Ectodermal cell (in vitro differentiated cells): ENCODE results near the gene CCT3.
"Not testable (repeated sequence)": the region's sequence is repeated elsewhere in the genome, so short reads cannot be mapped to it uniquely, and the experiment has no call there.

Source experiments
- H3K27ac ChIP-seq: 2 replicates; pipeline ENCODE4 v1.7.0; 2013; ENCODE audit warnings: mild to moderate bottlenecking, low read depth, low read length; ENCODE audit not compliant: insufficient read depth, poor library complexity, severe bottlenecking
- H3K27me3 ChIP-seq: 2 replicates; pipeline ENCODE4 v1.7.0; 2013; ENCODE audit warnings: mild to moderate bottlenecking, low read length; ENCODE audit not compliant: insufficient read depth, control insufficient read depth, poor library complexity, severe bottlenecking
- H3K36me3 ChIP-seq: one replicate; pipeline ENCODE4 v1.7.0; 2013; ENCODE audit warnings: low read length; ENCODE audit not compliant: control insufficient read depth, insufficient read depth
- H3K4me1 ChIP-seq: one replicate; pipeline ENCODE4 v1.7.0; 2013; ENCODE audit warnings: low read length; ENCODE audit not compliant: control insufficient read depth, insufficient read depth
- H3K4me3 ChIP-seq: 2 replicates; pipeline ENCODE4 v1.7.0; 2013; ENCODE audit warnings: low read depth, low read length, control low read depth; ENCODE audit not compliant: insufficient read depth
- H3K9me3 ChIP-seq: 2 replicates; pipeline ENCODE4 v1.7.0; 2013; ENCODE audit warnings: mild to moderate bottlenecking, low read length, moderate library complexity; ENCODE audit not compliant: control insufficient read depth
- WGBS, 2 experiments: methylation state at CpG; one replicate each; pipeline ENCODE4 v1.1.7; 2013; ENCODE audit warnings: missing lambda C conversion rate in 2 of 2; 5-methylcytosine and 5-hydroxymethylcytosine counted together

The CCT3 gene

GRCh38 chr1:156336242-156336641 lies 1.9 kb downstream of the CCT3 start:
- Histone ChIP-seq H3K27ac (no peak overlapping the region), H3K4me3 (peak overlapping the region; percentile 78), H3K36me3 (peaks cover 26% of the 10 kb centered on the region)

GRCh38 chr1:156323179-156323578 lies 14.9 kb downstream of the CCT3 start:
- peaks cover 62% of the 10 kb centered on the region for H3K36me3 ChIP-seq
- H3K27ac ChIP-seq, H3K27me3 ChIP-seq, H3K4me3 ChIP-seq, H3K9me3 ChIP-seq, H3K4me1 ChIP-seq: not testable (repeated sequence)
- 96 to 97% methylated on average over 8 to 9 of the region's 9 CpGs for WGBS, 2 experiments

More at GRCh38 chr1:156336242-156336641, 1.9 kb downstream of the CCT3 start:
- peaks cover 9% of the 10 kb centered on the region for H3K4me1 ChIP-seq
- WGBS, 2 experiments: 85 to 93% methylated on average over 3 to 4 of the region's 4 CpGs
- H3K9me3 ChIP-seq: no peaks in the 10 kb centered on the region
- H3K27me3 ChIP-seq: no peaks in the 10 kb centered on the region

- WGBS, 2 experiments: 94 to 95% methylated on average over 3 of the region's 3 CpGs
- H3K27ac ChIP-seq: no peak overlapping the region
- no peaks in the 10 kb centered on the region for H3K27me3 ChIP-seq
- peaks cover 86% of the 10 kb centered on the region for H3K36me3 ChIP-seq
- no peaks in the 10 kb centered on the region for H3K4me1 ChIP-seq
- H3K9me3 ChIP-seq: no peaks in the 10 kb centered on the region
- no peak overlapping the region for H3K4me3 ChIP-seq
These were observed 17.5 kb downstream of the CCT3 start for GRCh38 chr1:156320560-156320959.

GRCh38 chr1:156319664-156320063 lies 18.4 kb downstream of the CCT3 start:
- Histone ChIP-seq H3K4me1 (no peaks in the 10 kb centered on the region), H3K36me3 (peaks cover 83% of the 10 kb centered on the region)
- WGBS, 2 experiments: 100% methylated on average over 1 of the region's 1 CpG; no CpG with 5 or more reads in 1 of the 2 experiments

GRCh38 chr1:156316909-156317308 lies 21.2 kb downstream of the CCT3 start:
- no peaks in the 10 kb centered on the region for H3K4me1 ChIP-seq
- 94% methylated on average over 7 of the region's 7 CpGs for WGBS, 2 experiments
- H3K36me3 ChIP-seq: peaks cover 80% of the 10 kb centered on the region

More at GRCh38 chr1:156319664-156320063, 18.4 kb downstream of the CCT3 start:
- H3K27me3 ChIP-seq: no peaks in the 10 kb centered on the region
- no peak overlapping the region for H3K4me3 ChIP-seq
- no peak overlapping the region for H3K27ac ChIP-seq
- H3K9me3 ChIP-seq: no peaks in the 10 kb centered on the region

GRCh38 chr1:156310962-156311361 lies 27.1 kb downstream of the CCT3 start:
- WGBS, 2 experiments: 94 to 96% methylated on average over 6 of the region's 6 CpGs

More at GRCh38 chr1:156316909-156317308, 21.2 kb downstream of the CCT3 start:
- Histone ChIP-seq H3K27ac (no peak overlapping the region), H3K9me3 (no peaks in the 10 kb centered on the region), H3K27me3 (no peaks in the 10 kb centered on the region), H3K4me3 (no peak overlapping the region)

GRCh38 chr1:156308078-156308477 lies 30.0 kb downstream of the CCT3 start:
- no peak overlapping the region for H3K4me3 ChIP-seq
- no peaks in the 10 kb centered on the region for H3K9me3 ChIP-seq
- peaks cover 50% of the 10 kb centered on the region for H3K36me3 ChIP-seq
- H3K27me3 ChIP-seq: no peaks in the 10 kb centered on the region
- H3K4me1 ChIP-seq: no peaks in the 10 kb centered on the region
- no peak overlapping the region for H3K27ac ChIP-seq

More at GRCh38 chr1:156310962-156311361, 27.1 kb downstream of the CCT3 start:
- H3K27ac ChIP-seq: no peak overlapping the region
- H3K36me3 ChIP-seq: peaks cover 65% of the 10 kb centered on the region
- no peaks in the 10 kb centered on the region for H3K4me1 ChIP-seq
- no peaks in the 10 kb centered on the region for H3K27me3 ChIP-seq
- no peak overlapping the region for H3K4me3 ChIP-seq
- H3K9me3 ChIP-seq: no peaks in the 10 kb centered on the region

- 96 to 98% methylated on average over 2 of the region's 2 CpGs for WGBS, 2 experiments
- Histone ChIP-seq H3K36me3 (peaks cover 27% of the 10 kb centered on the region), H3K27me3 (no peaks in the 10 kb centered on the region), H3K4me1 (no peaks in the 10 kb centered on the region), H3K4me3 (no peak overlapping the region), H3K9me3 (no peaks in the 10 kb centered on the region), H3K27ac (no peak overlapping the region)
These were observed 32.9 kb downstream of the CCT3 start for GRCh38 chr1:156305215-156305614.

- WGBS, 2 experiments: 94 to 96% methylated on average over 3 to 4 of the region's 4 CpGs
- Histone ChIP-seq H3K36me3 (peaks cover 7% of the 10 kb centered on the region), H3K4me1 (no peaks in the 10 kb centered on the region), H3K27me3 (no peaks in the 10 kb centered on the region), H3K27ac (no peak overlapping the region), H3K9me3 (no peaks in the 10 kb centered on the region), H3K4me3 (no peak overlapping the region)
These were observed 34.9 kb downstream of the CCT3 start for GRCh38 chr1:156303241-156303640.

GRCh38 chr1:156298852-156299357 lies 39.2 kb downstream of the CCT3 start, which contains the start of gene VHLL:
TSS of gene VHLL (minus strand) at chr1:156299307. CDS start at chr1:156299189, 118 bp downstream.
- H3K36me3 ChIP-seq: no peaks in the 10 kb centered on the region
- H3K9me3 ChIP-seq: no peaks in the 10 kb centered on the region
- H3K27ac ChIP-seq: no peak within 1 kb of the TSS
- 92 to 93% methylated on average over 19 of the region's 19 CpGs for WGBS, 2 experiments
- H3K4me1 ChIP-seq: peaks cover 7% of the 10 kb centered on the region
- H3K4me3 ChIP-seq: no peak within 1 kb of the TSS
- no peaks in the 10 kb centered on the region for H3K27me3 ChIP-seq
